CD14-positive monocyte (primary cell): ENCODE data around the gene EIF4E1B. TPM values are rescaled to one million over a fixed set of nuclear protein-coding genes. Genes with fewer than 3 reads are reported as not detected.

Experiments
- DNase-seq, 3 donors: peaks; one replicate each; pipeline ENCODE4 v3.0.0-alpha.2; 2011 to 2022
- H2AFZ ChIP-seq: 2 replicates; pipeline ENCODE4 v1.6.0; 2012; ENCODE audit warnings: mild to moderate bottlenecking, low read depth, low read length, inconsistent platforms; ENCODE audit not compliant: insufficient read depth, poor library complexity, severe bottlenecking
- H3K27ac ChIP-seq, 2 donors: 1 replicate in 1 of 2; 2 replicates in 1 of 2; pipeline ENCODE4 v1.5.1; 2012 to 2013; ENCODE audit warnings: low read length in 2 of 2, control low read depth in 1 of 2, inconsistent platforms in 1 of 2, low read depth in 1 of 2, mild to moderate bottlenecking in 1 of 2
- H3K27me3 ChIP-seq, 2 donors: one replicate each; pipeline versions ENCODE4 v1.6.0 to v1.6.1; 2011 to 2013; ENCODE audit warnings: low read length in 2 of 2; ENCODE audit not compliant: control insufficient read depth in 2 of 2, insufficient read depth in 2 of 2
- H3K36me3 ChIP-seq, 2 donors: replicated peaks in 1 of 2; 1 replicate in 1 of 2; 2 replicates in 1 of 2; pipeline versions ENCODE4 v1.5.1 to v1.6.1; 2012 to 2013; ENCODE audit warnings: low read length in 2 of 2, control low read depth in 1 of 2, inconsistent platforms in 1 of 2, mild to moderate bottlenecking in 1 of 2; ENCODE audit not compliant: insufficient read depth in 2 of 2, control insufficient read depth in 1 of 2
- H3K4me1 ChIP-seq, 2 donors: 1 replicate in 1 of 2; 2 replicates in 1 of 2; pipeline versions ENCODE4 v1.5.1 to v1.6.1; 2012 to 2013; ENCODE audit warnings: low read length in 2 of 2, control low read depth in 1 of 2, inconsistent platforms in 1 of 2, mild to moderate bottlenecking in 1 of 2, moderate library complexity in 1 of 2; ENCODE audit not compliant: insufficient read depth in 2 of 2, control insufficient read depth in 1 of 2
- H3K4me2 ChIP-seq: replicated peaks from 2 replicates; pipeline ENCODE3; 2012; ENCODE audit warnings: low read length, moderate library complexity, mild to moderate bottlenecking; ENCODE audit not compliant: poor library complexity, severe bottlenecking; ENCODE audit errors: extremely low read depth
- H3K4me3 ChIP-seq, 3 experiments: fragments of 200-600 bp in 1 of 3; sonication (generic) in 1 of 3; replicated peaks in 1 of 3; 1 replicate in 2 of 3; 2 replicates in 1 of 3; pipeline ENCODE4 v1.5.1; 2011 to 2013; ENCODE audit warnings: low read length in 3 of 3, mild to moderate bottlenecking in 3 of 3, control low read depth in 2 of 3, low read depth in 2 of 3, inconsistent platforms in 1 of 3, moderate library complexity in 1 of 3
- H3K79me2 ChIP-seq: 2 replicates; pipeline ENCODE4 v1.6.0; 2012; ENCODE audit warnings: mild to moderate bottlenecking, control low read depth, inconsistent platforms, low read length, moderate library complexity; ENCODE audit not compliant: insufficient read depth
- H3K9ac ChIP-seq: 2 replicates; pipeline ENCODE4 v1.6.0; 2017; ENCODE audit warnings: low read length, mild to moderate bottlenecking; ENCODE audit not compliant: insufficient read depth, poor library complexity, severe bottlenecking
- H3K9me3 ChIP-seq, 2 donors: replicated peaks in 1 of 2; 1 replicate in 1 of 2; 2 replicates in 1 of 2; pipeline versions ENCODE4 v1.5.1 to v1.6.1; 2012 to 2013; ENCODE audit warnings: low read length in 2 of 2, control low read depth in 1 of 2; ENCODE audit not compliant: control insufficient read depth in 1 of 2, insufficient read depth in 1 of 2
- H4K20me1 ChIP-seq: 2 replicates; pipeline ENCODE4 v1.6.0; 2012; ENCODE audit warnings: mild to moderate bottlenecking, low read length, control low read depth, moderate library complexity; ENCODE audit not compliant: insufficient read depth
- H3K27ac Mint-ChIP-seq, 7 donors: one replicate each; pipeline ENCODE4 v1.8.0; 2020; ENCODE audit warnings: mild to moderate bottlenecking in 7 of 7, mixed read lengths in 7 of 7, moderate library complexity in 6 of 7, inconsistent platforms in 2 of 7
- H3K27me3 Mint-ChIP-seq, 3 donors: one replicate each; pipeline ENCODE4 v1.8.0; 2021 to 2022; ENCODE audit warnings: low read depth in 3 of 3, mild to moderate bottlenecking in 3 of 3, mixed read lengths in 3 of 3, moderate library complexity in 3 of 3, inconsistent platforms in 1 of 3
- H3K36me3 Mint-ChIP-seq, 2 donors: one replicate each; pipeline ENCODE4 v1.8.0; 2020; ENCODE audit warnings: mixed read lengths in 2 of 2, inconsistent platforms in 1 of 2, mild to moderate bottlenecking in 1 of 2
- H3K4me1 Mint-ChIP-seq: one replicate; pipeline ENCODE4 v1.8.0; 2020; ENCODE audit warnings: mild to moderate bottlenecking, mixed read lengths
- H3K4me3 Mint-ChIP-seq, 2 donors: one replicate each; pipeline ENCODE4 v1.8.0; 2020; ENCODE audit warnings: mild to moderate bottlenecking in 2 of 2, mixed read lengths in 2 of 2, moderate library complexity in 1 of 2
- H3K9me3 Mint-ChIP-seq, 7 donors: one replicate each; pipeline ENCODE4 v1.8.0; 2020 to 2022; ENCODE audit warnings: mixed read lengths in 7 of 7, mild to moderate bottlenecking in 6 of 7, moderate library complexity in 6 of 7, inconsistent platforms in 2 of 7
- WGBS: methylation state at CpG from one replicate; pipeline ENCODE4 v1.1.5; 2013; ENCODE audit warnings: missing lambda C conversion rate; ENCODE audit not compliant: insufficient coverage; 5-methylcytosine and 5-hydroxymethylcytosine counted together
- intact Hi-C, 2 donors: fragments of 100-400 bp; cut with micrococcal nuclease; formaldehyde crosslinking; loops; one replicate each; pipeline versions ENCODE4 v1.15.0 to v1.15.1; 2023
- polyA plus RNA-seq, 3 donors: library from polyadenylated mRNA; depleted of rRNA in 1 of 3; unstranded in 2 of 3; stranded (reverse) in 1 of 3; fragments of 300-500 nt in 2 of 3; fragments of >200 nt in 1 of 3; fragmentation: Illumina TruSeq in 2 of 3; gene quantifications; 1 replicate in 2 of 3; 2 replicates in 1 of 3; pipeline ENCODE4 v1.2.3, GENCODE V29; 2012 to 2021
- TF ChIP-seq, protein P1 (sequence below): fragments of 200-600 bp; IDR thresholded peaks from one replicate; pipeline ENCODE4 v1.8.0; 2022; ENCODE audit warnings: antibody characterized with exemption, mild to moderate bottlenecking

Gene EIF4E1B
- polyA plus RNA-seq, 3 donors = not detected

DNA sequence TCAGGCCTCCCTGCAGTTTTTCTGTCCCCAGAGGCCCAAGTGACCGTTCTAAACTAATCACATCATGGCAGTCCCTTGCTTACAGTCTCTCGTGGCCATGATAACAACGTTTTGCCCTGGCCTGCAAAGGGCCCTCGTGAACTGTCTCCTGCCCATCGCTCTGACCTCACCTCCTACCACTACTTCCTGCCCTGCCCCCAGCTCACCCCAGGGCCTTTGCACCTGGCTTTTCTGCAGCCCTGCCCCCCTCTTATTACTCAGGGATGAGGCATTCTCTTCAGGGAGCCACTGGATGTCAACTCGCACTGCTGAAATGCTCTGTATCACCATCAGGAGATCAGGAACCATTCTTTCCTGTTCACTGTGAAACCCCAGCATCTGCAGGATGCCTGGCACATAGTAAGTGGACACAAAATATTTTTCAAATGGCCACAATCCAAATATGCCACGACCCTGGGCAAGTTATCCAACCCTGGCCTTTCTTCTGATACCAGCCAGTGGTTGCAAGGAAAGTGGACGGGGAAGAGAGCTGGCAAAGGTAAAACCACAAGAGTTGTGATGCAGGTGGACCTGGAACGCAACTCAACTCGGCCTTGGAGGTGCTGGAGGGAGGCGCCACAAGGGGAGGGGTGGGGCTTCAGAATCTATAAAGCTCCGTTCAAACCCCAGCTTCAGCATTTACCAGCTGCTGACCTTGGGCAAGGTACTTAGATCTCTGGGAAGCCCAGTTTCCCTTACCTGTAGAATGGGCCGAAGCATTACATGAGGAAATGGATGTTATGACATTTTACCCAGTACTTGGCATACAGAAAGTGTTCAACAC, 1.9 kb upstream of the EIF4E1B start:
- H3K36me3 ChIP-seq = no peaks in the 10 kb centered on the region
- intact Hi-C loops = no loop called here
- H3K36me3 Mint-ChIP-seq = peaks cover 0 to 4% of the 10 kb centered on the region in 2 donors
- no peaks in the 10 kb centered on the region for H4K20me1 ChIP-seq
- peaks cover 36 to 86% of the 10 kb centered on the region in 2 donors for H3K27me3 ChIP-seq
- peak overlapping the region in 1 of 2 donors; percentile 74 for H3K4me3 Mint-ChIP-seq
- TF ChIP-seq, protein P1, sequence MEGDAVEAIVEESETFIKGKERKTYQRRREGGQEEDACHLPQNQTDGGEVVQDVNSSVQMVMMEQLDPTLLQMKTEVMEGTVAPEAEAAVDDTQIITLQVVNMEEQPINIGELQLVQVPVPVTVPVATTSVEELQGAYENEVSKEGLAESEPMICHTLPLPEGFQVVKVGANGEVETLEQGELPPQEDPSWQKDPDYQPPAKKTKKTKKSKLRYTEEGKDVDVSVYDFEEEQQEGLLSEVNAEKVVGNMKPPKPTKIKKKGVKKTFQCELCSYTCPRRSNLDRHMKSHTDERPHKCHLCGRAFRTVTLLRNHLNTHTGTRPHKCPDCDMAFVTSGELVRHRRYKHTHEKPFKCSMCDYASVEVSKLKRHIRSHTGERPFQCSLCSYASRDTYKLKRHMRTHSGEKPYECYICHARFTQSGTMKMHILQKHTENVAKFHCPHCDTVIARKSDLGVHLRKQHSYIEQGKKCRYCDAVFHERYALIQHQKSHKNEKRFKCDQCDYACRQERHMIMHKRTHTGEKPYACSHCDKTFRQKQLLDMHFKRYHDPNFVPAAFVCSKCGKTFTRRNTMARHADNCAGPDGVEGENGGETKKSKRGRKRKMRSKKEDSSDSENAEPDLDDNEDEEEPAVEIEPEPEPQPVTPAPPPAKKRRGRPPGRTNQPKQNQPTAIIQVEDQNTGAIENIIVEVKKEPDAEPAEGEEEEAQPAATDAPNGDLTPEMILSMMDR = no peak
- WGBS = 80% methylated on average over 6 of the region's 13 CpGs
- no peak overlapping the region for H3K9ac ChIP-seq
- peak overlapping the region in 1 of 7 donors; percentile 55 for H3K27ac Mint-ChIP-seq
- H3K4me1 Mint-ChIP-seq = peaks cover 8% of the 10 kb centered on the region
- H3K27ac ChIP-seq = no peak overlapping the region
- peaks cover 0 to 9% of the 10 kb centered on the region in 2 donors for H3K9me3 ChIP-seq
- peaks cover 62 to 83% (median 74%) of the 10 kb centered on the region in 3 donors for H3K27me3 Mint-ChIP-seq
- H3K9me3 Mint-ChIP-seq = peaks cover 0 to 7% (median 4%) of the 10 kb centered on the region in 7 donors
- H3K79me2 ChIP-seq = no peaks in the 10 kb centered on the region
- no peak overlapping the region for H3K4me2 ChIP-seq
- no peak overlapping the region for H2AFZ ChIP-seq
- no peak overlapping the region for H3K4me3 ChIP-seq
- no peak for DNase-seq
- H3K4me1 ChIP-seq = peaks cover 0 to 5% of the 10 kb centered on the region in 2 donors

DNA sequence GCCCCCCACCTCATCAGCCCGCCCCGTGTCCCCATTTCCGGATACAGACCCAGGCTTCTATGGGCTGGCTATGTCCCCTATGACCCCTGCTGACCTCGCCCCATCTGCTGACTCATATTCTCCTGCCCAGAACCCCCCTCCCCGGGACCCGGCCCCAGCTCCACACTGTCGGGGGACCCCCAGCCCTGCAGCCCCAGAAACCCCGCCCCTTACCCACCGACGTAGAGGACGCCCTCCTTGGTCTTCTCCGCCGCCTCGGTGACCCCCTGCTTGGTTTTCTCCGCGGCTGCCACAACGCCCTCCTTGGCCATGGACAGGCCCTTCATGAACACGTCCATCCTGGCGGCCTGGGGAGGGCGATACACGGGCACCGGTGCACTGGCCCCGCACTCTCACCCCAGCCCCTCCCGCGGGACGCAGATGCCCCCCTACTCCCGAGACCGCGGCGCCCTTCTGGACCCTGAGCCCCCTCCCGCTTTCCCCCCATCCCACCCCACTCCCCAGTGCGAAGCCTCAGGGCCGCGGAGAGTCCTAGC, 1.1 kb upstream of the EIF4E1B start:
- H3K4me1 ChIP-seq = peaks cover 0 to 5% of the 10 kb centered on the region in 2 donors
- H3K79me2 ChIP-seq = no peaks in the 10 kb centered on the region
- no peak overlapping the region for H3K27ac Mint-ChIP-seq
- peaks cover 0 to 9% of the 10 kb centered on the region in 2 donors for H3K9me3 ChIP-seq
- intact Hi-C loops = no loop called here
- H3K4me1 Mint-ChIP-seq = peaks cover 11% of the 10 kb centered on the region
- WGBS = 6% methylated on average over 29 of the region's 34 CpGs
- no peaks in the 10 kb centered on the region for H4K20me1 ChIP-seq
- peaks cover 41 to 91% of the 10 kb centered on the region in 2 donors for H3K27me3 ChIP-seq
- peaks cover 0 to 4% of the 10 kb centered on the region in 2 donors for H3K36me3 Mint-ChIP-seq
- no peak overlapping the region for H2AFZ ChIP-seq
- TF ChIP-seq, protein P1 = no peak
- DNase-seq = no peak
- H3K27ac ChIP-seq = no peak overlapping the region
- peaks cover 0 to 7% (median 4%) of the 10 kb centered on the region in 7 donors for H3K9me3 Mint-ChIP-seq
- H3K4me3 Mint-ChIP-seq = peak overlapping the region in 1 of 2 donors; percentile 74
- H3K4me2 ChIP-seq = no peak overlapping the region
- no peaks in the 10 kb centered on the region for H3K36me3 ChIP-seq
- peaks cover 69 to 84% (median 77%) of the 10 kb centered on the region in 3 donors for H3K27me3 Mint-ChIP-seq
- H3K9ac ChIP-seq = no peak overlapping the region
- H3K4me3 ChIP-seq = no peak overlapping the region
